MCF 10A (cell line): Measurements from ENCODE around the gene PTPRM. TPM values are rescaled to one million over a fixed set of nuclear protein-coding genes. Genes with fewer than 3 reads are reported as not detected.

Experiments used
- BruUV-seq: library from RNA; stranded (reverse); fragments of 400-500 nt; replicated peaks from 2 replicates; lab custom pipeline; 2021; lab: Mats Ljungman, UMichigan
- CTCF ChIA-PET: fragments of 300-600 bp; sonication (Branson Sonifier 250); formaldehyde crosslinking; extraction: SDS; loops from one replicate; lab custom pipeline; 2021; ENCODE audit warnings: antibody characterized with exemption, inconsistent platforms; lab: Yijun Ruan, JAX
- POLR2A ChIA-PET: fragments of 300-600, 350-650 bp; sonication (Branson Sonifier 250); formaldehyde crosslinking; extraction: SDS; loops from one replicate; lab custom pipeline; 2020; ENCODE audit warnings: antibody characterized with exemption, inconsistent platforms; lab: Yijun Ruan, JAX
- DNase-seq: peaks from one replicate; pipeline ENCODE4 v3.0.0-alpha.2; 2018; ENCODE audit not compliant: unreplicated experiment
- H3K27ac Mint-ChIP-seq: one replicate; pipeline ENCODE4 v1.8.0; 2022; ENCODE audit warnings: mild to moderate bottlenecking, low read depth, mixed read lengths; ENCODE audit not compliant: unreplicated experiment
- H3K27me3 Mint-ChIP-seq: one replicate; pipeline ENCODE4 v1.8.0; 2022; ENCODE audit warnings: mixed read lengths; ENCODE audit not compliant: insufficient read depth, unreplicated experiment
- H3K36me3 Mint-ChIP-seq: one replicate; pipeline ENCODE4 v1.8.0; 2022; ENCODE audit warnings: mild to moderate bottlenecking, moderate library complexity, mixed read lengths; ENCODE audit not compliant: insufficient read depth, unreplicated experiment
- H3K4me1 Mint-ChIP-seq: one replicate; pipeline ENCODE4 v1.8.0; 2022; ENCODE audit warnings: mixed read lengths; ENCODE audit not compliant: insufficient read depth, unreplicated experiment
- H3K4me3 Mint-ChIP-seq: one replicate; pipeline ENCODE4 v1.8.0; 2022; ENCODE audit warnings: mild to moderate bottlenecking, moderate library complexity, mixed read lengths; ENCODE audit not compliant: unreplicated experiment
- H3K9me3 Mint-ChIP-seq: one replicate; pipeline ENCODE4 v1.8.0; 2022; ENCODE audit warnings: mixed read lengths; ENCODE audit not compliant: unreplicated experiment
- intact Hi-C: fragments of 100-400 bp; cut with micrococcal nuclease; formaldehyde crosslinking; loops from 2 replicates; pipeline ENCODE4 v1.14.1; 2022
- total RNA-seq: library from RNA; stranded (reverse); gene quantifications from 2 replicates; pipeline ENCODE4 v1.2.3, GENCODE V29; 2022
- TF ChIP-seq, protein P1 (sequence below): fragments of 200-600 bp; IDR thresholded peaks from one replicate; pipeline ENCODE4 v1.8.0; 2022; ENCODE audit warnings: antibody characterized with exemption, mild to moderate bottlenecking; ENCODE audit not compliant: unreplicated experiment

Gene PTPRM
- total RNA-seq, 1 experiment from 2014 or later: 82.8 TPM

DNA sequence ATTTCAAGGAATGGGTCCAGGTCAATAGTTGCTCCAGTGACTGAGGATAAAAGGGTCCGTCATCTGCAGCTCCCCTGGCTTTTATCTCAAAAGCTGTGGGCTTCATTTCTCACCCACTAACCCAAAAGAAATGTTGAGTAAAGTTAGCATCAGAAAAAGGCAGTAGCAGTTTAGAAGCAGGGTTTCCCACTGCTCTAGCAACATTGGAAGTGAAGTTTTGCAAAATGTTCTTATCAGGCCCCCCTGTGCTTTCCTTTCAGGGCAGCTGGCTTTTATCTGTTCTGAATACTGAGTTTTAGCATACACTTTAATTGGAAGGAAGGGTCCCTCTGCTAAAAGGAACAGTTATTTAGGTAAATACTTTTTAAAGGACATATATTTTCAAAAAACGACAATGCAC lies 745.9 kb downstream of the PTPRM start:
- H3K36me3 Mint-ChIP-seq: peaks cover 25% of the 10 kb centered on the region
- BruUV-seq: no TSS peak
- TF ChIP-seq, protein P1, sequence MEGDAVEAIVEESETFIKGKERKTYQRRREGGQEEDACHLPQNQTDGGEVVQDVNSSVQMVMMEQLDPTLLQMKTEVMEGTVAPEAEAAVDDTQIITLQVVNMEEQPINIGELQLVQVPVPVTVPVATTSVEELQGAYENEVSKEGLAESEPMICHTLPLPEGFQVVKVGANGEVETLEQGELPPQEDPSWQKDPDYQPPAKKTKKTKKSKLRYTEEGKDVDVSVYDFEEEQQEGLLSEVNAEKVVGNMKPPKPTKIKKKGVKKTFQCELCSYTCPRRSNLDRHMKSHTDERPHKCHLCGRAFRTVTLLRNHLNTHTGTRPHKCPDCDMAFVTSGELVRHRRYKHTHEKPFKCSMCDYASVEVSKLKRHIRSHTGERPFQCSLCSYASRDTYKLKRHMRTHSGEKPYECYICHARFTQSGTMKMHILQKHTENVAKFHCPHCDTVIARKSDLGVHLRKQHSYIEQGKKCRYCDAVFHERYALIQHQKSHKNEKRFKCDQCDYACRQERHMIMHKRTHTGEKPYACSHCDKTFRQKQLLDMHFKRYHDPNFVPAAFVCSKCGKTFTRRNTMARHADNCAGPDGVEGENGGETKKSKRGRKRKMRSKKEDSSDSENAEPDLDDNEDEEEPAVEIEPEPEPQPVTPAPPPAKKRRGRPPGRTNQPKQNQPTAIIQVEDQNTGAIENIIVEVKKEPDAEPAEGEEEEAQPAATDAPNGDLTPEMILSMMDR: no peak
- intact Hi-C loops: no loop called here
- ChIA-PET CTCF (interaction anchor here (0.6 kb wide), 1 partner anchor 522 kb away, joined by 3 read pairs; no protein-coding TSS in a partner anchor), POLR2A (no interaction called here)
- no peak overlapping the region for H3K27ac Mint-ChIP-seq
- no peaks in the 10 kb centered on the region for H3K27me3 Mint-ChIP-seq
- H3K4me1 Mint-ChIP-seq: no peaks in the 10 kb centered on the region
- no peak for DNase-seq
- no peaks in the 10 kb centered on the region for H3K9me3 Mint-ChIP-seq
- no peak overlapping the region for H3K4me3 Mint-ChIP-seq

DNA sequence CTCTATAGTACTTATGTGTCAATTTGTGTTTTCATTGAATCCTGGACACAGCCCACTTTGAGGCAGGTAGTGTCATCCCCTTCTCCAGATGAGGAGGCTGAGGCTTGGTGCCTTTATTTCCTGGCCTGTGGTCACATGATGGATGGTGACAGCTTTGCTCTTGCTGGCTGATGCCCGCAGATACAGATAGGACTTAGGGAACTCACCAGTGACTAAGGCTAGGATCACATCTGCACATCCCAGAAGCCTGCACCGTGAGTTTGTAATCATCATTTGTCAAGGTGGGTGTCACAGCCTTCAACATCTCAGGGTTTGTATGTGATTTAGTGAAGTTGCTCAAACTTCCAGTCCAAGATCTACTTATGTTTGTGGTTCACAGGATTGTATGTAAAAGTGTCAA lies 747.0 kb downstream of the PTPRM start:
- no peak for DNase-seq
- no peaks in the 10 kb centered on the region for H3K9me3 Mint-ChIP-seq
- TF ChIP-seq, protein P1: no peak

GRCh38 chr18:8319798-8320489 lies 752.8 kb downstream of the PTPRM start:
- H3K27me3 Mint-ChIP-seq: no peaks in the 10 kb centered on the region
- no TSS peak for BruUV-seq
- H3K27ac Mint-ChIP-seq: no peak overlapping the region
- no peaks in the 10 kb centered on the region for H3K9me3 Mint-ChIP-seq
- H3K36me3 Mint-ChIP-seq: peaks cover 7% of the 10 kb centered on the region
- H3K4me1 Mint-ChIP-seq: no peaks in the 10 kb centered on the region
- no peak overlapping the region for H3K4me3 Mint-ChIP-seq
- ChIA-PET CTCF (interaction anchor here (1.5 to 2.0 kb wide), 2 partner anchors 10 to 70 kb away, joined by 6 to 7 read pairs; no protein-coding TSS in a partner anchor), POLR2A (interaction anchor here (0.9 kb wide), 1 partner anchor 52 kb away, joined by 3 read pairs; no protein-coding TSS in a partner anchor)
- TF ChIP-seq, protein P1: no peak
- no peak for DNase-seq
- intact Hi-C loops: no loop called here

More for the DNA sequence above, 747.0 kb downstream of the PTPRM start:
- no peaks in the 10 kb centered on the region for H3K27me3 Mint-ChIP-seq
- H3K4me1 Mint-ChIP-seq: no peaks in the 10 kb centered on the region
- CTCF ChIA-PET: interaction anchor here (0.7 kb wide), 1 partner anchor 1041 kb away, joined by 3 read pairs; no protein-coding TSS in a partner anchor
- POLR2A ChIA-PET: no interaction called here
- H3K27ac Mint-ChIP-seq: no peak overlapping the region
- intact Hi-C loops: no loop called here
- H3K36me3 Mint-ChIP-seq: peaks cover 25% of the 10 kb centered on the region
- no peak overlapping the region for H3K4me3 Mint-ChIP-seq
- no TSS peak for BruUV-seq

- no TSS peak for BruUV-seq
These were observed 755.4 kb downstream of the PTPRM start for GRCh38 chr18:8322486-8322885.

More at GRCh38 chr18:8322486-8322885, 755.4 kb downstream of the PTPRM start:
- Mint-ChIP-seq H3K9me3 (peaks cover 6% of the 10 kb centered on the region), H3K4me1 (no peaks in the 10 kb centered on the region), H3K27me3 (no peaks in the 10 kb centered on the region), H3K4me3 (no peak overlapping the region), H3K27ac (no peak overlapping the region), H3K36me3 (peaks cover 12% of the 10 kb centered on the region)
- CTCF ChIA-PET: no interaction called here
- POLR2A ChIA-PET: interaction anchor here (1.5 kb wide), 1 partner anchor 8 kb away, joined by 4 read pairs; no protein-coding TSS in a partner anchor
- DNase-seq: no peak
- intact Hi-C loops: no loop called here
- TF ChIP-seq, protein P1: no peak
